Ascending aorta (tissue), 2 donors: ENCODE data around the gene WFDC1. TPM values are rescaled to one million over a fixed set of nuclear protein-coding genes. Genes with fewer than 3 reads are reported as not detected.
"Not testable (repeated sequence)": the region's sequence is repeated elsewhere in the genome, so short reads cannot be mapped to it uniquely, and the experiment has no call there.

ENCODE experiments used
- DNase-seq, 2 donors: peaks; one replicate each; pipeline ENCODE4 v3.0.0-alpha.2; 2019; ENCODE audit warnings: low spot score in 2 of 2
- H3K27ac ChIP-seq, 2 donors: fragments of 200-600 bp; sonication (generic); one replicate each; pipeline ENCODE4 v1.5.1; 2016 to 2017; ENCODE audit warnings: mild to moderate bottlenecking in 1 of 2
- H3K27me3 ChIP-seq: fragments of 200-600 bp; sonication (generic); one replicate; pipeline ENCODE4 v1.5.1; 2017
- H3K36me3 ChIP-seq, 2 donors: fragments of 200-600 bp; sonication (generic); one replicate each; pipeline ENCODE4 v1.5.1; 2016
- H3K4me1 ChIP-seq, 2 donors: fragments of 200-600 bp; sonication (generic); one replicate each; pipeline ENCODE4 v1.5.1; 2016 to 2017; ENCODE audit warnings: mild to moderate bottlenecking in 1 of 2
- H3K4me3 ChIP-seq, 2 donors: fragments of 200-600 bp; sonication (generic); one replicate each; pipeline ENCODE4 v1.5.1; 2016 to 2017; ENCODE audit warnings: mild to moderate bottlenecking in 1 of 2
- H3K9me3 ChIP-seq, 2 donors: fragments of 200-600 bp; sonication (generic); one replicate each; pipeline ENCODE4 v1.5.1; 2016
- CTCF ChIP-seq, 3 experiments: fragments of 200-600 bp in 2 of 3; fragments of 450-650 bp in 1 of 3; sonication (generic) in 2 of 3; IDR thresholded peaks; one replicate each; pipeline ENCODE4 v1.5.1; 2016 to 2019; ENCODE audit warnings: antibody characterized with exemption in 3 of 3, mild to moderate bottlenecking in 1 of 3, moderate library complexity in 1 of 3
- intact Hi-C: fragments of 100-400 bp; cut with DNase I; formaldehyde crosslinking; loops from one replicate; pipeline ENCODE4 v1.15.1; 2023
- total RNA-seq: library from RNA; depleted of rRNA; stranded (reverse); fragments of >200 nt; gene quantifications from one replicate; pipeline ENCODE4 v1.1.0, GENCODE V29; 2016

WFDC1 gene
- total RNA-seq, 1 donor from 2014 or later, result 126 TPM

GRCh38 chr16:84331998-84332780 is 37.5 kb downstream of the WFDC1 start:
- H3K27ac ChIP-seq, result no peak overlapping the region
- intact Hi-C loops, result no loop called here
- no peak for DNase-seq
- H3K27me3 ChIP-seq, result no peaks in the 10 kb centered on the region
- no peak for TF ChIP-seq CTCF (IDR thresholded peaks at IDR 0.05)
- no peaks in the 10 kb centered on the region for H3K4me1 ChIP-seq
- H3K36me3 ChIP-seq, result no peaks in the 10 kb centered on the region
- H3K4me3 ChIP-seq, result no peak overlapping the region
- H3K9me3 ChIP-seq, result peaks cover 5 to 12% of the 10 kb centered on the region in 2 donors

DNA sequence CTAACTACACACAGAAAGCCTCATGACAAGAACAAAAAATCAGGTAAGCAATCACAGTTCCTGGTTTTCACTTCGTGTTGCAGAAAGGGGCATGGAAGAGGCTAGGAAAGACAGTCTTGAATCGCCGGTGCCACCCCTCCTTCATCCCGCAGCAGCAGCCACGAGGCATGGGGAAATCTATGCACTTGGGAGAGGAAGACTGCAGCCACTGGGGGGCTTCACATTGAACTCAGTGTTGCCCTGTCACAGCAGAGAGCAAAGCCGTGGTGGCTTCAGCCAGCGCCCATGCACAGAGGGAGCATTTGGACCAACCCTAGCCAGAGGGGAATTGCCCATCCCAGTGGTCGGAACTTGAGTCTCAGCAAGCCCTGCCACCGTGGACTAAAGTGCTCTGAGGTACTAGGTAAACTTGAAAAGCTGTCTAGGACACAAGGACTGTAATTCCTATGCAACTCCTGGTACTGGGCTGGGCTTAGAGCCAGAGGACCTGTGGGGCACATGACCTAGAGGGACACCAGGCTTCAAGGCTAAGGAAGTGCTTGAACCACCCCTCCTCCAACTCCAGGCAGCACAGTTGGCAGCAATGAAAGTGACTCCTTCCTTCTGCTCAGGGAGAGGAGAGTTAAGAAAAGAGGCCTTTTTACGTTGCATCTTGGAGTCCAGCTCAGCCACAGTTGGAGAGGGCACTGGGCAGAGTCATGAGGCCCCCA is 38.5 kb downstream of the WFDC1 start:
- Histone ChIP-seq H3K9me3 (peaks cover 12 to 14% of the 10 kb centered on the region in 2 donors), H3K4me3 (no peak overlapping the region), H3K36me3 (no peaks in the 10 kb centered on the region), H3K4me1 (no peaks in the 10 kb centered on the region), H3K27me3 (no peaks in the 10 kb centered on the region), H3K27ac (no peak overlapping the region)
- TF ChIP-seq CTCF (IDR thresholded peaks at IDR 0.05), result no peak
- intact Hi-C loops, result no loop called here
- no peak for DNase-seq

- no peak for DNase-seq
- H3K9me3 ChIP-seq, result peaks cover 12 to 14% of the 10 kb centered on the region in 2 donors
- no peak for TF ChIP-seq CTCF (IDR thresholded peaks at IDR 0.05)
- intact Hi-C loops, result no loop called here
- no peaks in the 10 kb centered on the region for H3K4me1 ChIP-seq
- no peaks in the 10 kb centered on the region for H3K36me3 ChIP-seq
- no peak overlapping the region for H3K27ac ChIP-seq
- H3K27me3 ChIP-seq, result no peaks in the 10 kb centered on the region
- no peak overlapping the region for H3K4me3 ChIP-seq
Observed at GRCh38 chr16:84334058-84334457, 39.4 kb downstream of the WFDC1 start.

DNA sequence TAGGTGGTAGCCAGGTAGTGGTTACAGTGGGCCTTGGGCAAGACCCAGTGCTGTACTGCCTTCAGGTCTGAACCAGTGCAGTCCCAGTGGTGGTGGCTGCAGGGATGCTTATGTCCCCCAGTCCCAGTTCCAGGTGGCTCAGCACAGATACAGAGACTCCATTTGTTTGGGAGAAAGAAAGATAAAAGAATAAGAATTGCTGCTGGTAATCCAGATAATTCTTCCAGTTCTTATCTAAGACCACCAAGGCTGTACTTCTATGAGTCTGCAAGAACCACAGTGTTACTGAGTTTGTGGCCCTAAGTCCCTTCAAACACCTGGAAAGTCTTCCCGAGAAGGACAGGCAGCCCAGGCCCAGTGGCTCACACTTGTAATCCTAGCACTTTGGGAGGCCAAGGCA is 39.8 kb downstream of the WFDC1 start:
- H3K4me1 ChIP-seq, result no peaks in the 10 kb centered on the region
- no peaks in the 10 kb centered on the region for H3K27me3 ChIP-seq
- TF ChIP-seq CTCF (IDR thresholded peaks at IDR 0.05), result no peak
- DNase-seq, result no peak
- no peak overlapping the region for H3K4me3 ChIP-seq
- H3K36me3 ChIP-seq, result no peaks in the 10 kb centered on the region
- no peak overlapping the region for H3K27ac ChIP-seq
- peaks cover 12 to 14% of the 10 kb centered on the region in 2 donors for H3K9me3 ChIP-seq
- intact Hi-C loops, result no loop called here

DNA sequence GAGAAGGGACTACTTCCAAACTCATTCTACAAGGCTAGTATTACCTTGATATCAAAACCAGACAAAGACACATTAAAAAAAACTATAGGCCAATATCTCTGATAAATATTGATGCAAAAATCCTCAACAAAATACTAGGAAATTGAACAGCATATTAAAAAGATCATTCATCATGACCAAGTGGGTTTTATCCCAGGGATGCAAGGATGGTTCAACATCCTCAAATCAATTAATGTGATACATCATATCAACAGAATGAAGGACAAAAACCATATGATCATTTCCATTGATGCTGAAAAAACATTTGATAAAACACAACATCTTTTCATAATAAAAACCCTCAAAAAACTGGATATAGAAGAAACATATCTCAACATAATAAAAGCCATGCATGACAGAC is 42.6 kb downstream of the WFDC1 start:
- H3K27ac ChIP-seq, H3K27me3 ChIP-seq, H3K36me3 ChIP-seq, H3K4me1 ChIP-seq, DNase-seq, H3K4me3 ChIP-seq, intact Hi-C loops: not testable (repeated sequence)
- peaks cover 12 to 14% of the 10 kb centered on the region in 2 donors for H3K9me3 ChIP-seq

GRCh38 chr16:84339311-84339710 is 44.6 kb downstream of the WFDC1 start:
- H3K4me1 ChIP-seq, result no peaks in the 10 kb centered on the region
- H3K27ac ChIP-seq, result no peak overlapping the region
- no peaks in the 10 kb centered on the region for H3K36me3 ChIP-seq
- intact Hi-C loops, result no loop called here
- peaks cover 12 to 14% of the 10 kb centered on the region in 2 donors for H3K9me3 ChIP-seq
- no peaks in the 10 kb centered on the region for H3K27me3 ChIP-seq
- TF ChIP-seq CTCF (IDR thresholded peaks at IDR 0.05), result no peak
- DNase-seq, result no peak
- no peak overlapping the region for H3K4me3 ChIP-seq
